GM19328 (cell line): ENCODE data around the gene CCDC88B.

Experiments used
- ATAC-seq: cut with Tn5 transposase; IDR thresholded peaks from one replicate; pipeline ENCODE4 v1.9.1; 2021; ENCODE audit warnings: mild to moderate bottlenecking, moderate library complexity; ENCODE audit not compliant: unreplicated experiment

The CCDC88B gene

DNA sequence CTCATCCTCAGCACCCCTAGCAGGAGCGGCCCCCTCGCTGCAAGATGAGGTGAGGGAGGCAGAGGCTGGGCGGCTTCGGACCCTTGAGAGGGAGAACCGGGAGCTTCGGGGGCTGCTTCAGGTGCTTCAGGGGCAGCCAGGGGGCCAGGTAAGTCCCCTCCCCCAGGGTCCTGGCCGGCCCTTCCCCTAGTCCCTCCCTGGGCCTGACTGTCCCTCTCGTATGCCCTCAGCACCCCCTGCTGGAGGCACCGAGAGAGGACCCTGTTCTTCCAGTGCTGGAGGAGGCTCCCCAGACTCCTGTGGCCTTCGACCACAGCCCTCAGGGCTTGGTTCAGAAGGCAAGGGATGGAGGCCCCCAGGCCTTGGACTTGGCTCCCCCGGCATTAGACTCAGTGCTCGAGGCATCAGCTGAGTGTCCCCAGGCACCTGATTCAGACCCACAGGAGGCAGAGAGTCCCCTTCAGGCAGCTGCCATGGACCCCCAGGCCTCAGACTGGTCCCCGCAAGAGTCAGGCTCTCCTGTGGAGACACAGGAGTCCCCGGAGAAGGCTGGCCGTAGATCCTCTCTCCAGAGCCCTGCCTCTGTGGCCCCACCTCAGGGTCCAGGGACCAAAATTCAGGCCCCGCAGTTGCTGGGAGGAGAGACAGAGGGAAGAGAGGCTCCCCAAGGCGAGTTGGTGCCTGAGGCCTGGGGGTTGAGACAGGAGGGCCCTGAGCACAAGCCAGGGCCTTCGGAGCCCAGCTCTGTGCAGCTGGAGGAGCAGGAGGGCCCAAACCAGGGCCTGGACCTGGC lies 4.0 kb downstream of the CCDC88B start:
- ATAC-seq, result no peak

DNA sequence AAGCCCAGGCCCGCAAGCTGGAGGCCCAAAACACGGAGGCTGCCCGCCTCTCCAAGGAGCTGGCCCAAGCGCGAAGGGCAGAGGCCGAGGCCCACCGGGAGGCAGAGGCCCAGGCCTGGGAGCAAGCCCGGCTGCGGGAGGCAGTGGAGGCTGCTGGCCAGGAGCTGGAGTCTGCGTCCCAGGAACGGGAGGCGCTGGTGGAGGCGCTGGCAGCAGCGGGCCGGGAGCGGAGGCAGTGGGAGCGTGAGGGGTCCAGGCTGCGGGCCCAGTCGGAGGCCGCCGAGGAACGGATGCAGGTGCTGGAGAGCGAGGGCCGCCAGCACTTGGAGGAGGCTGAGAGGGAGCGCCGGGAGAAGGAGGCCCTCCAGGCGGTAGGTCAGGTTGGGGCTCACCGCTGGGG lies 4.8 kb downstream of the CCDC88B start:
- no peak for ATAC-seq

DNA sequence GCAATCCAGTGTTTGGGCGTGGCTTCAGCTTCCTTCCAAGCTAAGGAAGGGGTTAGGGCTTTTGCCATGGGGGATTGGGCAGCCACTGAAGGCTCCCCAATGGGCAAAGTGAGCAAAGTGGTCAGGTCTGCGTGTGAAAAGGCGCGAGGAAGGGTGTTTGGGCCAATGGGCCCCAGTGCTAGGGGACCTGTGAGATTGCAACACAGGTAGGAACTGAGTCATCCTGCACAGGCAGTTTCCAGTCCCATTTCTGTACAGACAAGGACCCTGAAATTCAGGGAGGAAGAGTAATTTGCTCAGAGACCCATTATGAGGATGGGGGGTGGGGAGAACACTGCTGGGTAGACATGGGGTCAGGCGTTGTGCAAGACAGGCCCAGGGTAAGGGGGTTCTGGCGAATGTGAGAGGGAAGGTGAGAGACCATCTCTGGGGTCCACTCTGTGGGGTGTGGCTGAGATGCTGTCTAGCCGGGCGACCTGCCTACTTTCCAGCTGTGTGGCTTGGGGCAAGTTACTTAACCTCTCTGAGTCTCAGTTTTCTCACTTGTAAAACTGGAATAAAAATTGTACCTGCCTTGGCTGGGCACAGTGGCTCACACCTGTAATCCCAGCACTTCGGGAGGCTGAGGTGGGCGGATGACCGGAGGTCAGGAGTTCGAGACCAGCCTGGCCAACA lies 7.3 kb downstream of the CCDC88B start:
- no peak for ATAC-seq

DNA sequence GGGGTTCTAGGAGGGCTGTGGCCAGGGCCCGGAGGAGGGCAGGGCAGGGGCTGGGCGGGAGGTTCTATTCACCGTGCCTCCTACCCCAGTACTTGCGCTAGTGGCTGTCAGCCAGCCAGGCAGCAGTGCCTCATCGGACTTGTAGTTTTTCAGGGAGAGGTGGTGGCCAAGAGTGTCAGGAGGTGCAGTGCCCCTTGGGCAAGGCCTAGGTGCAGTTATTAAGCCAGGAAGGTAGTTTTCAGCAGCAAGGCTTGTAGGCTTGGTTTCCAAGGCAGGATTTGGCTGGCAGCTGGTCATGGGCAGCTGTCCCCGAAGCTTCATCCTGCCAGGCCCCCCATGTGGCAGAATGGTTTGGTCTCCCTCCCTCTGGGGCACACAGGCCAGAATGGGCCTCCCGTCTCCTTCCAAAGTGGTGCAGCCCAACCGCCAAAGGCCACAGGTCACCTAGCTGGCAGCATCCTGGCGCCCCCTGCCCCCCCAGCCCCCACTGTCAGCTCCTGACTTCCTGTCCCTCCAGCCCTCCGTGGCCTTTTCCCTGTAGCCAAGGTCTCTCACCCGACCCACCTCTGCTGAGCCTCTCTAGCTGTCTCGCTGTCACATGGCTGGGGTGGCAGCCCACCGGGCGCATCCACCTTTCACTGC lies 8.5 kb downstream of the CCDC88B start:
- ATAC-seq, result no peak

DNA sequence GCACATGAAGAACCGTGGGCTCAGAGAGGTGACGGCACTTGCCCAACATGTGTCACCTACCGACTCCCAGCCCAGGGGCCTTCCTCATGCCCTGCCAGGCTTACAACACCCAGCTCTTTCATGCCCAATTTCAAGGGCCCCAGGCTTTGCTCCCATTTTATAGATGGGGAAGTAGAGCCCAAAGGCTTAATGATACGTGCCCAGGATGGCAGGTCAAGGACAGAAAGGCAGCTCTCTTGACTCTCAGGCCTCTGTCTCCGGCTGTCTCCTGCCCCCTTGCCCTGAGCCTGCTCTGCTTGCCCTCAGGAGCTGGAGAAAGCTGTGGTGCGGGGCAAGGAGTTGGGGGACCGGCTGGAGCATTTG lies 9.0 kb downstream of the CCDC88B start:
- no peak for ATAC-seq

DNA sequence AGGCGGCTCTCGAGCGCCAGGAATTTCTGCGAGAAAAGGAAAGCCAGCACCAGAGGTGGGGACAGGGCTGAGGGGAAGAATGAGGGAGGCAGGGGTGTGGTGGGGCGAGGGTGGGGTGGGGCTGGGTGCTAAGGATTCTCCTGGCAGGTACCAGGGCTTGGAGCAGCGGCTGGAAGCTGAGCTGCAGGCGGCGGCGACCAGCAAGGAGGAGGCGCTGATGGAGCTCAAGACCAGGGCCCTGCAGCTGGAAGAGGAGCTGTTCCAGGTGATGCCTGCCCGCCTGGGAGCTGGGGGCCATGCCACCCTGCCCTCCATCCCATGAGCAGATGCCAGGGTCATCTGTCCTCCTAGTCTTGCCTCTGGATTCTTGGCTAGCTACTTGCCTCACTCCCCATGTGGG lies 9.4 kb downstream of the CCDC88B start:
- no peak for ATAC-seq

DNA sequence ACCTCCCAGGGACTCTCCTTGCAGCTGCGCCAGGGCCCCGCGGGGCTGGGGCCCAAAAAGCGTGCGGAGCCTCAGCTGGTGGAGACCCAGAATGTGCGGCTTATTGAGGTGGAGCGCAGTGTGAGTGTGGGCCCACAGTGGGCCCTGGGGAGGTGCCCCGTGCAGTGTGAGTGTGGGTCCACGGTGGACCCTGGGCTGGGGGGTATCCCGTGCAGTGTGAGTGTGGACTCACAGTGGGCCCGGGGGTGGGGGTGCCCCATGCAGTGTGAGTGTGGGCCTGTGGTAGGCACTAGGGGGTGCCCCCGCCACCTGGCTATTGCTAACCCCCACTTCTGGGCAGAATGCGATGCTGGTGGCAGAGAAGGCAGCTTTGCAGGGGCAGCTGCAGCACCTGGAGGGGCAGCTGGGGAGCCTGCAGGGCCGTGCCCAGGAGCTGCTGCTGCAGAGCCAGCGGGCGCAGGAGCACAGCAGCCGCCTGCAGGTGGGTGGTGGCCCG lies 11.2 kb downstream of the CCDC88B start:
- ATAC-seq, result no peak

DNA sequence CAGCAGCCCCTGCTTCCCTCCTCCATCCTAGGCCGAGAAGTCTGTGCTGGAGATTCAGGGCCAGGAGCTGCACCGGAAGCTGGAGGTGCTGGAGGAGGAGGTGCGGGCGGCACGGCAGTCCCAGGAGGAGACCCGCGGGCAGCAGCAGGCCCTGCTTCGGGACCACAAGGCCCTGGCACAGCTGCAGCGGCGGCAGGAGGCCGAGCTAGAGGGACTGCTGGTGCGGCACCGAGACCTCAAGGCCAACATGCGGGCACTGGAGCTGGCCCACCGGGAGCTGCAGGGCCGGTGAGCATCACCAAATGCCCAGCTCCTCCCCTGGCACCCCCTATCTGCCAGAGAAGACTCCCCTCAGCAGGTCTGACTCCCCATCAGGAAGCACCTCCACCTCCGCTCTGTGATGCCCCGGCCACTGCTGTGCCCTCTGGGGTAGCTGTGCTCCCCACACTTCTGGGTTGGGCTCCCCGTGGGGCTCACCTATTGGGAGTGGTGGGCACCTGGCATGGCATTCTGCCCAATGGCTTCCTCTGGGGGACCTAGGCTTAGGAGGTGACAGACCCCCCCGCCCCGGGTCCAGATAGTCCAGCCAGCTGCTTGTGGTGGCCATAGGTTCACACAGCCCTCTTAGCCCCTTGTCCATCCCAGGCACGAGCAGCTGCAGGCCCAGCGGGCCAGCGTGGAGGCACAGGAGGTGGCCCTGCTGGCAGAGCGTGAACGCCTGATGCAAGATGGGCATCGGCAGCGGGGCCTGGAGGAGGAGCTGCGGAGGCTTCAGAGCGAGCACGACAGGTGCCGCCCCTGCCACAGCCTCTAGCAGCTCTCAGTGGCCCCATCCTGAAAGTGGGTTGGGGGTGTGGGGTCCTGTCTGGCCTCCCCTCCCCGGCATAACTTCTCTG lies 12.3 kb downstream of the CCDC88B start:
- no peak for ATAC-seq

DNA sequence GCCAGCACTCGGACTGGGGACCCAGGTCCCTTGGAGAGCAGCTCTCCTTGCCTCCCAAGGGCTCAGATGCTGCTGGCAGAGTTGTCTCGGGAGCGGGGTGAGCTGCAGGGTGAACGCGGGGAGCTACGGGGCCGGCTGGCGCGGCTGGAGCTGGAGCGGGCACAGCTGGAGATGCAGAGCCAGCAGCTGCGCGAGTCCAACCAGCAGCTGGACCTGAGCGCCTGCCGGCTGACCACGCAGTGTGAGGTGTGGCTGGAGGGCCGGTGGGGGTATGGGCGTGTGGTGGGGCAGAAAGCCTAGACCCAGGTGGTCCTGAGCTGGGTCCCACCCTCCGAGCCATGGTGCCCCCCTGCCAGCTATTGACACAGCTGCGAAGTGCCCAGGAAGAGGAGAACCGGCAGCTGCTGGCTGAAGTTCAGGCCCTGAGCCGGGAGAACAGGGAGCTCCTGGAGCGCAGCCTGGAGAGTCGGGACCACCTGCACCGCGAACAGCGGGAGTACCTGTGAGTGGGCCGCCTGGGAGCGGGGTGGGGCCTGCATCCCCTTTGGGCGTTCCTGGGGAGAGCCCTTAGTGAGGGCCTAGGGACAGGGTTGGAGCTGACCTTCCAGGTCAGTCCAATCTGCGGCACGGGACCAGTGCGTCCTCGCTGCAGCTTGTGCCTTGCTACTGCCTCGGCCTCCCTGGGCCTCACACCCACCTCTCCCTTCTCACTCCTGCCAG lies 13.2 kb downstream of the CCDC88B start:
- no peak for ATAC-seq

DNA sequence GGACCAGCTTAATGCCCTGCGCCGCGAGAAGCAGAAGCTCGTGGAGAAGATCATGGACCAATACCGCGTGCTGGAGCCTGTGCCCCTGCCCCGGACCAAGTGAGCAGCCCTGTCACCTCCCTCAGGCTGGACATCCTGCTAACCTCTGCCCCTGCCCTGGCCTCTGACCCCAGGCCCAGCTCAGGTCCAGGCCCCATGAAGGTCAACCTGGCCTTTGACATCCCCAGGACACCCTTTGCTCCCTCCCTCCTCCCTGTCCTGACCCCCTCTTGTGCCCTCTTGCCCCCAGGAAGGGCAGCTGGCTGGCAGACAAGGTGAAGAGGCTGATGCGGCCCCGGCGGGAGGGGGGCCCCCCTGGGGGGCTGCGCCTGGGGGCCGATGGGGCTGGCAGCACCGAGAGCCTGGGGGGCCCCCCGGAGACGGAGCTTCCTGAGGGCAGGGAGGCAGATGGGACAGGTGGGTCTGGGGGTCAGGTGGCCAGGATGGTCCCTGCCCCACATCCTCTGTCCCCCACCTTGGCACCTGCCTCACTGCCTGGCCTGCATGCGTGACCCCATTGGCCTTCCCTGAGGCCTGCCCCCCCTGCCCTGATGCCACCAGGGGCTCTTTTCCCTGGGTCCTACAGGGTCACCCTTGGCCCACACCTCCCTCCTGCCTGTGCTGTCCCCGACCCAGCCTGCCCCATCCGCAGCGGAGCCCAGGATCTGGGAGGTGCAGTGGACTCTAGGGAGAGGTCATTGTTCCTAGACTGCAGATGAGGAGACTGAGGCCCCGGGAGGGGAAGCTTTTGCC lies 13.9 kb downstream of the CCDC88B start:
- no peak for ATAC-seq

DNA sequence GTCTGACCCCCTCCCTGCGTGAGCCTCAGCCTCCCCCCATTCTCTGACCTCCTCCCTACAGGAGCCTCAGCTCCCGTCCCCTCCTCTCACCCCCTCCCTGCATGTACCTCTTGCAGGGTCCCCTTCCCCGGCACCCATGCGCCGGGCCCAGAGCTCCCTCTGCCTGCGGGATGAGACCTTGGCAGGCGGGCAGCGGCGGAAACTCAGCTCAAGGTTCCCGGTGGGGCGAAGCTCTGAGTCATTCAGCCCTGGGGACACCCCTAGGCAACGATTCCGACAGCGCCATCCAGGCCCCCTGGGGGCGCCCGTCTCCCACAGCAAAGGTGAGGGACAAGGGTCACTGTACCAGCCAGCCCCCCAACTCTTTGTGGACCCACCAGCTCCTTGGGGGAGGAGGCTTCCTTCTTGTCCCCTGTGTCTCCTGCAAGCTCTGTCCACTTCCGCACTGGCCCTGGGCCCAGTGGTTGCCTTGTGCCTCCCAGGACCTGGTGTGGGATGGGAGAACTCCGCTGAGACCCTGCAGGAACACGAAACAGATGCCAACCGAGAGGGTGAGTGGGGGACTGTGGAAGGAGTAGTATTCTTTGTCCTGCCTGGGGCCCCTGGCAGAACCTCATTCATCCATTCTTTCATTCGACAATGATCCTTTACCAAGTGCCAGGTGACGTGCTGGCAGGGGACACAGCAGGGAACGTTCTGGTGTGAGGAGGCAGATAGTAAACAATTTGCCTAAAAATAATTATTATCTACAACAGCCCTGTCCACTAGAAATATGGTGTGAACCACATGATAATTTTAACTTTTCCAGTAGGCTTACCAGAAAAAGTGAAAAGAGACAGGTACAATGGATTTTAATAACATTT lies 15.3 kb downstream of the CCDC88B start:
- ATAC-seq, result no peak

DNA sequence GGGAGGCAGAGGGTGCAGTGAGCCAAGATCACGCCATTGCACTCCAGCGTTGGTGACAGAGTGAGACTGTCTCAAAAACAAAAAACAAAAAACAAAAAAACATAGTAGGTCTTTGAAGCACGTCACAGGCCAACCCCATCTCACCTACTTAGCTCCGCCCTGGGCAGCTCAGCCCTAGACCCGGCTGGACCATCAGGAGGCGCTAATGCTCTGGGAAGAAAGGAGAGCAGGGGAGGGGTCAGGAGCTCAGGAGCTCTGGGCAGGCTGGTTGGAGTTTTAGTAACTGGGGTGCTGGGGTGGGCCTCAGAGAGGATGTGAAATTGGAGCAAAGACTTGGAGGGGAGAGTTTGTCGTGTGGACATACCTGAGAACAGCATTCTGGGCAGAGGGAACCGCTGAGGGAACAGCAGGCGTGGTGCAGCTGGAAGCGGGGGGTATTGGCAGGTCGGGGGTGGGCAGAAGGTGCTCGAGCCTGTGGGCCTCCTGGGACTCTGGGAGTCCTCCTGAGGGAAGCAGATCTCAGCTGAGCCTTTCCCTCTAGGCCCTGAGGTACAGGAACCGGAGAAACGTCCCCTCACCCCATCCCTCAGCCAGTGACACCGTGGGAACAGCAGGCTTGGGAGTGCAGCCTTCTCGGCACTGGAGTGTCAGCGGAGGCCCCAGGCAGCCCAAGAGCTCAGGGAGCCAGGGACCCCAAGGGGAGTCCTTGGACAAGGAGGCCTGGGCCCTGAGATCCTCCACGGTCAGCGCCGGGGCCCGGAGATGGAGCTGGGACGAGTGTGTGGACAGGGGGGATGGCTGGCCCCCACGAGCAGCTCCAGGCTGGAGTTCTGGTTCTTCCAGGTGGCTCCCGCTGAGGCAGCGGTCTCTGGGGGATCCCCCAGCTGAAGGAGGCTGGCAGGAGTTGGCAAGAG lies 16.8 kb downstream of the CCDC88B start:
- no peak for ATAC-seq

DNA sequence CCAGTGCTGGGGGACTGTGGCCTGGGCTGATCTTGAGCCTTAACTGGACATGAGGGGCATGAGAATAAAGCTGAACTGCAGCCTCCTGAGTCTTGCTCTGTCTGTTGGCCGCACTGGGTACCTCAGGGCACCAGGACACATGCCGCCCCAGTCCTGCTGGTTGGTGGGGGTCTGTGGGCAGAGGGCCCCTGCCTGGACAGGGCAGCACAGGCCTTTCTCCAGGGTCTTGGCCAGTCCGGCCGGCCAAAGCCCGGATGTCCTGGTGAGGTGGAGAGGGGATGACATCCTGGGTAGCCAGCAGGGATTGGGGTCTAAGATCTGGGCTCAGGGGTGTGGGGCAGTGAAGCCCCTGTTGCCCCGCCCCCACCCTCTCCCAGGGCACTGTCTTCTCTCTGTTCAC lies 17.4 kb downstream of the CCDC88B start:
- no peak for ATAC-seq

DNA sequence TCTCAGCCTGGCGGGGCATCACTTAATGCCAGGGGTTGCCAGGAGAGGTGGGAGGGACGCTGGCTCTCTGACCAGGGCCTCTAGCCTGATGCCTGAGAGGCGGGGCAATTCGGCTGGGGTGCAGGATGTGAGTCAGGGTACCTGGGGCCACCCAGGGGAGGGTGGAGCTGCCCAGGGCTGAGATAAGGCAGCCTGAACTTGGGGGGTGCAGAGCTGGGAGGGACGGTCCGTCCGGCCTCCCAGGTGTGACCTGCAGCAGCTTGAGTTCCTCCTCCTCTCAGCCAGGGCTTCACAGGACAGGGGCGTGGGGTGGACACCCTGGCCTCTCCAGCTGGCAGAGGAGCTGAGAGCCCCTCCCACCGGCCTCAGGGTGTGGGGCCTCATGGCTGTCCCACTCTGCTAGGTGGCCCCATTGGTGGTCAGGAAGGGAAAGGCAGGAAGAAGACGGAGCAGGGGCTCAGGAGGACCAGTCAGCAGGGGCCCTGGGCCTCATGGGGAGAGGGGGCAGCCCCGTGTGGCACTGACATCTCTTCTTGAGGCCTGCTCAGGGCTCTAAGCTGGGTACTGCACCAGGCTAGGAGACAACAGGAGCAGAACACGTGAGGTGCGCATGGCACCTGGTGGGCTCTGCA lies 18.0 kb downstream of the CCDC88B start:
- ATAC-seq, result no peak

DNA sequence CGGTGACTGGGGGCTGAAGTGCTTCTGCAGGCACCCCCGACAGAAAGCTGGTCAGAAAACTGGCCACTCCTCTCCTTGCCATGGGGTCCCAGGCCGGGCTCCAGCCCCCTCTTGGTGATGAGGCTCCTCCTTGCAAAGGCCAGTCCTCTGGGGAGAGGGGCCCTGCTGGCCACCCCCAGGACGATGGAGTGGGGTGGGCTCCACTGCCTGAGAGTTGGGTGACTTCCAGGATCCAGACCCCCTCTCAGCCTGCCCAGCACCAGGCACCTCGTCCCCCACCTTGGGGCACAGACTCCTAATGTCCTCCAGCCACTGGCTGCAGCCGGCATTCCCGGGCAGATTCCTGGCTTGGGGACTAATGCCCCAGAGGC lies 18.5 kb downstream of the CCDC88B start:
- no peak for ATAC-seq

DNA sequence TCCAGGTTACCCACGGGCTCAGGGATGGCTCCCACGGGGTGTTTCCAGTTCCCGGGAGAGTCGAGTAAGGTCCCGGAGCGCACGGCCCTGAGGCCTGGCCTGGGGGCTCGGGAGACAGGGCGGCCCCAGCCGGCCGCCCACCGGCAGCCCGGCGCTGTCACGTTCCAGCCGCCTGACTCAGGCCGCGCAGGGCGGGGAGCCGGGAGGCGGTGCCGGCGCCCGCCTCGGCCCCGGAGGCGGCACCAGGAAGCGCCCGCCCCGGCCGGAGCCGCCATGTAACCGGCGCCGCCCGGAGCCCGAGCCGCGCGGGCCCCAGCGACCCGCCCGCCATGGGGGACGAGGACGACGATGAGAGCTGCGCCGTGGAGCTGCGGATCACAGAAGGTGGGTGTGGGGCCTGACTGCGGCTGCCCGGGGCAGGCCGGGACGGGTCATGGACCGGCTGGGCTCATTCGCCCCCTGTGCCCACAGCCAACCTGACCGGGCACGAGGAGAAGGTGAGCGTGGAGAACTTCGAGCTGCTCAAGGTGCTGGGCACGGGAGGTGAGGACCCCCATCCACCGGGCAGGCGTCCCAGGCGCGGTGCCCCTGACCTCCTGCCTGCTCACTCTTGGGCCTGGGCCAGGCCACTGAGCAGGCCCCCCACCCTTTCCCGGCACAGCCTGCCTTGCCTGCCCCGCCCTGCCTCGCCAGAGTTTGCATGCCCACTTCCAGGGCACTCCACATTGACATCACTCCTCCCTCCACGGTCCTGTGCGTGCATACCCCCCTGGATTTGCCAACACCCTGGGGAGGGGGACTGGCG lies 19.1 kb downstream of the CCDC88B start, which contains the start of gene RPS6KA4:
TSS of gene RPS6KA4 (plus strand) at position 256 of the 805 bp plus-strand sequence. CDS start at position 330, 74 bp downstream.
- ATAC-seq, result peak; percentile 53
